Large intestine (tissue), 3 donors: ENCODE data around the gene PRSS3. TPM values are rescaled to one million over a fixed set of nuclear protein-coding genes. Genes with fewer than 3 reads are reported as not detected.
"Not testable (repeated sequence)": the region's sequence is repeated elsewhere in the genome, so short reads cannot be mapped to it uniquely, and the experiment has no call there.

Source experiments
- DNase-seq, 2 donors: peaks; one replicate each; pipeline versions ENCODE4 v3.0.0 to v3.0.0-alpha.2; 2013
- H3K27ac ChIP-seq: one replicate; pipeline ENCODE4 v1.5.1; 2013; ENCODE audit warnings: low read length
- H3K27me3 ChIP-seq: 2 replicates; pipeline ENCODE4 v1.6.1; 2013; ENCODE audit warnings: low read length; ENCODE audit not compliant: control insufficient read depth, insufficient read depth
- H3K36me3 ChIP-seq: 2 replicates; pipeline ENCODE4 v1.6.1; 2013; ENCODE audit warnings: low read length; ENCODE audit not compliant: control insufficient read depth, insufficient read depth
- H3K4me1 ChIP-seq: one replicate; pipeline ENCODE4 v1.6.1; 2013; ENCODE audit warnings: low read length; ENCODE audit not compliant: control insufficient read depth, insufficient read depth
- H3K4me3 ChIP-seq: one replicate; pipeline ENCODE4 v1.5.1; 2013; ENCODE audit warnings: low read length
- H3K9me3 ChIP-seq: one replicate; pipeline ENCODE4 v1.6.1; 2013; ENCODE audit warnings: mild to moderate bottlenecking, low read depth, low read length, moderate library complexity; ENCODE audit not compliant: control insufficient read depth
- WGBS: methylation state at CpG from one replicate; pipeline ENCODE4 v1.1.5; 2013; ENCODE audit warnings: low lambda C conversion rate; ENCODE audit not compliant: insufficient coverage; 5-methylcytosine and 5-hydroxymethylcytosine counted together
- polyA plus RNA-seq: library from polyadenylated mRNA; unstranded; fragments of 120-200 nt; gene quantifications from one replicate; pipeline ENCODE4 v1.2.1, GENCODE V29; 2013

PRSS3 gene
- polyA plus RNA-seq, 1 donor = 97.9 TPM

- not testable (repeated sequence) for DNase-seq, H3K27me3 ChIP-seq, H3K36me3 ChIP-seq, H3K9me3 ChIP-seq, H3K27ac ChIP-seq, H3K4me1 ChIP-seq, H3K4me3 ChIP-seq
- WGBS = no CpG with 5 or more reads among the region's 2 CpGs
Measured at GRCh38 chr9:33836261-33836660, 40.9 kb downstream of the PRSS3 start.

GRCh38 chr9:33837138-33837537, 41.8 kb downstream of the PRSS3 start:
- no peak overlapping the region for H3K4me3 ChIP-seq
- H3K9me3 ChIP-seq = no peaks in the 10 kb centered on the region
- H3K4me1 ChIP-seq = no peaks in the 10 kb centered on the region
- H3K36me3 ChIP-seq = no peaks in the 10 kb centered on the region
- no CpG with 5 or more reads among the region's 4 CpGs for WGBS
- no peak overlapping the region for H3K27ac ChIP-seq
- no peaks in the 10 kb centered on the region for H3K27me3 ChIP-seq
- no peak for DNase-seq

GRCh38 chr9:33840381-33840780, 45.0 kb downstream of the PRSS3 start:
- Histone ChIP-seq H3K9me3 (no peaks in the 10 kb centered on the region), H3K4me1 (no peaks in the 10 kb centered on the region), H3K36me3 (no peaks in the 10 kb centered on the region), H3K27me3 (no peaks in the 10 kb centered on the region), H3K4me3 (no peak overlapping the region), H3K27ac (no peak overlapping the region)
- WGBS = 86% methylated on average over 2 of the region's 2 CpGs
- no peak for DNase-seq

GRCh38 chr9:33843312-33843961, 48.1 kb downstream of the PRSS3 start:
- no peak for DNase-seq
- no peak overlapping the region for H3K27ac ChIP-seq
- no peaks in the 10 kb centered on the region for H3K9me3 ChIP-seq
- no peaks in the 10 kb centered on the region for H3K4me1 ChIP-seq
- no peak overlapping the region for H3K4me3 ChIP-seq
- no CpG with 5 or more reads among the region's 5 CpGs for WGBS
- no peaks in the 10 kb centered on the region for H3K36me3 ChIP-seq
- H3K27me3 ChIP-seq = no peaks in the 10 kb centered on the region

GRCh38 chr9:33846231-33846630, 50.9 kb downstream of the PRSS3 start:
- whole genome bisulfite sequencing = 86% methylated on average over 1 of the region's 4 CpGs
- Histone ChIP-seq H3K27ac (no peak overlapping the region), H3K4me1 (no peaks in the 10 kb centered on the region), H3K27me3 (no peaks in the 10 kb centered on the region), H3K4me3 (no peak overlapping the region), H3K9me3 (no peaks in the 10 kb centered on the region), H3K36me3 (no peaks in the 10 kb centered on the region)
- DNase-seq = no peak

- H3K4me3 ChIP-seq, DNase-seq, H3K9me3 ChIP-seq, H3K27me3 ChIP-seq, H3K4me1 ChIP-seq, H3K36me3 ChIP-seq, H3K27ac ChIP-seq: not testable (repeated sequence)
- WGBS = 100% methylated on average over 1 of the region's 3 CpGs
Measured at GRCh38 chr9:33847894-33848205, 52.5 kb downstream of the PRSS3 start.

Other genes starting within 250 kb of the PRSS3 start
- gene UBE2R2, start 21.6 kb downstream of the PRSS3 start, polyA plus RNA-seq = 48.9 TPM